Right cardiac atrium (tissue), 5 donors: ENCODE results near the gene ATP9A. TPM values are rescaled to one million over a fixed set of nuclear protein-coding genes. Genes with fewer than 3 reads are reported as not detected.
A peak's percentile ranks its signal among the peaks of the same experiment; 100 is the strongest.
"Not testable (repeated sequence)": the region's sequence is repeated elsewhere in the genome, so short reads cannot be mapped to it uniquely, and the experiment has no call there.

Source experiments
- ATAC-seq, 2 donors: fragments of 200-7000 bp; cut with Tn5 transposase; one replicate each; pipeline versions ENCODE4 v1.8.0 to v1.9.1; 2020; ENCODE audit warnings: moderate library complexity in 2 of 2, mild to moderate bottlenecking in 1 of 2
- DNase-seq, 3 donors: peaks; one replicate each; pipeline ENCODE4 v3.0.0-alpha.2; 2020
- H3K27ac ChIP-seq: one replicate; pipeline ENCODE4 v1.5.1; 2013; ENCODE audit warnings: mild to moderate bottlenecking, low read length, control low read depth, moderate library complexity
- H3K27me3 ChIP-seq: one replicate; pipeline ENCODE4 v1.6.1; 2013; ENCODE audit not compliant: control insufficient read depth, insufficient read depth
- H3K4me1 ChIP-seq: one replicate; pipeline ENCODE4 v1.6.1; 2013; ENCODE audit warnings: low read length; ENCODE audit not compliant: control insufficient read depth, insufficient read depth
- H3K4me3 ChIP-seq: one replicate; pipeline ENCODE4 v1.5.1; 2013; ENCODE audit warnings: low read length, control low read depth
- H3K9me3 ChIP-seq: one replicate; pipeline ENCODE4 v1.6.1; 2013; ENCODE audit warnings: low read length; ENCODE audit not compliant: control insufficient read depth
- WGBS: extraction: QIAGEN DNeasy Blood & Tissue Kit; methylation state at CpG from one replicate; pipeline ENCODE4 v1.1.7; 2013; 5-methylcytosine and 5-hydroxymethylcytosine counted together
- intact Hi-C, 4 donors: fragments of 100-400 bp; cut with DNase I; formaldehyde crosslinking; loops; one replicate each; pipeline versions ENCODE4 v1.11.0 to v1.14.0; 2022 to 2023
- polyA plus RNA-seq: library from polyadenylated mRNA; stranded (reverse); fragments of 200-250 nt; gene quantifications from one replicate; pipeline ENCODE4 v1.2.3, GENCODE V29; 2013
- total RNA-seq, 4 donors: library from RNA; stranded (reverse); fragmentation: NEBNext Ultra II Directional; extraction: Animal tissue kit (Norgen Biotek cat#: 25700); gene quantifications; one replicate each; pipeline ENCODE4 v1.2.1, GENCODE V29; 2021
- donor health status: healthy with polysubstance abuse.
- donor health status: DM: no; HTN: yes; CAD: no.
- donor health status: DM: no; HTN: no; CAD: no.
- donor health status: DM: no; HTN: yes; CAD: no; lungs with severe emphysema.
- donor health status: DM: yes; HTN: yes; CAD: no.

The ATP9A gene
- total and polyA plus RNA-seq, 5 donors = 6.2 to 23.9 (median 19.4) TPM

DNA sequence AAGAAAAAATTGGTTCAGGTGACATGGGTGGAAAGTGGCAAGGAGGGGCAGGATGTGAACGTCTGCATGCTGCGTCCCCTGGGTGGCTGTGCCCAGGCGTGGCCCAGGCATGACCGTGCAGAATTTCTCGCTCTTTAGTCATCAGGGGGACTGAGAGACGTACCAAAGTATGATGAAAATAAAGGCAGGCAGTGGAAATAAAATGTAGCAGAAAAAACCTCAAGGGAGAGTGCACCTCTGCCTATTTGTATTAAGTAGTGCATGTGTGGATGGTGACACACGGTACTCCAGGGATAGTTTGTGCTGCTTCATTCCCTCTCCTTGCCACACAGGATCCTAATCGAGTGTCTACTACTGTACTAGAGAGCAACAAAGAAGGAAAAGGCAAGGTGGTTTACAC lies 81.1 kb downstream of the ATP9A start:
- WGBS = 80% methylated on average over 8 of the region's 8 CpGs
- Histone ChIP-seq H3K9me3 (no peaks in the 10 kb centered on the region), H3K27me3 (no peaks in the 10 kb centered on the region), H3K27ac (no peak overlapping the region), H3K4me1 (no peaks in the 10 kb centered on the region), H3K4me3 (no peak overlapping the region)
- intact Hi-C loops = no loop called here
- DNase-seq (no peak), ATAC-seq (no peak)

- H3K27ac ChIP-seq, H3K27me3 ChIP-seq, H3K4me1 ChIP-seq, ATAC-seq, H3K9me3 ChIP-seq, DNase-seq, H3K4me3 ChIP-seq, intact Hi-C loops: not testable (repeated sequence)
- 80% methylated on average over 2 of the region's 2 CpGs for WGBS
Observed at GRCh38 chr20:51685494-51685893, 82.7 kb downstream of the ATP9A start.

- no peaks in the 10 kb centered on the region for H3K4me1 ChIP-seq
- intact Hi-C loops = no loop called here
- no peak overlapping the region for H3K4me3 ChIP-seq
- H3K27me3 ChIP-seq = no peaks in the 10 kb centered on the region
- 87% methylated on average over 10 of the region's 10 CpGs for WGBS
- ATAC-seq = no peak
- no peaks in the 10 kb centered on the region for H3K9me3 ChIP-seq
- DNase-seq = no peak
- no peak overlapping the region for H3K27ac ChIP-seq
Observed at GRCh38 chr20:51680067-51680749, 88.0 kb downstream of the ATP9A start.

DNA sequence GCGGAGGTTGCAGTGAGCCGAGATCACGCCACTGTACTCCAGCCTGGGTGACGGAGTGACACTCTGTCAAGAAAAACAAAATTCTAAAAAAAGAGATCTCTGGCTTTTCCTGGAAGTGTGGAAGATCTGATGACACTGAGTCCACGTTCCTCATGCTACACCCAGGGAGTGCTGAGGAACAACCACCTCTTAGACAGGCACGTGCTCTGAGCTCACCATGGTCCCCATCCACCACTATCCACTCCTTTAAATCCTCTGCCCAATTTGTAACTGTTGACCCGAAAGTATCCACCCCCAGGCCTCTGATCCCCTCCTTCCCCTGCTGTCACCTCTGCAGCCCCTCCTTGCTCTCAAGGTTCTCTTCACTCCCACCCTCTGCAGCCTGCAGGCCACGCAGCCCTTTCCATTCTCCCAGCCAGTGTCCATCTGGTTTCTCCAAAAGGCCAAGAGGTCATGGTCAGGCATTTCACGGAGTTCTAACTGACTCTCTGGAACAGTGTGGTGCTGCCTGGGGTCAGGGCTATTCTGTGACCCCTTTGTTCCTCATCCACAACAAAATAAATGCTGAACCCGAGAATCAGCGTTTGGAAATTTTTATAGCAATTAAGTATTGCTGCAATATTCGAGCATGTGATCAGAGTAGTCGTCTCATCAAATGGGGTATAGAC lies 88.8 kb downstream of the ATP9A start:
- ATAC-seq (no peak), DNase-seq (no peak)
- intact Hi-C loops = no loop called here
- Histone ChIP-seq H3K27ac (no peak overlapping the region), H3K4me3 (no peak overlapping the region), H3K4me1 (no peaks in the 10 kb centered on the region), H3K27me3 (no peaks in the 10 kb centered on the region), H3K9me3 (no peaks in the 10 kb centered on the region)
- WGBS = 88% methylated on average over 13 of the region's 13 CpGs

DNA sequence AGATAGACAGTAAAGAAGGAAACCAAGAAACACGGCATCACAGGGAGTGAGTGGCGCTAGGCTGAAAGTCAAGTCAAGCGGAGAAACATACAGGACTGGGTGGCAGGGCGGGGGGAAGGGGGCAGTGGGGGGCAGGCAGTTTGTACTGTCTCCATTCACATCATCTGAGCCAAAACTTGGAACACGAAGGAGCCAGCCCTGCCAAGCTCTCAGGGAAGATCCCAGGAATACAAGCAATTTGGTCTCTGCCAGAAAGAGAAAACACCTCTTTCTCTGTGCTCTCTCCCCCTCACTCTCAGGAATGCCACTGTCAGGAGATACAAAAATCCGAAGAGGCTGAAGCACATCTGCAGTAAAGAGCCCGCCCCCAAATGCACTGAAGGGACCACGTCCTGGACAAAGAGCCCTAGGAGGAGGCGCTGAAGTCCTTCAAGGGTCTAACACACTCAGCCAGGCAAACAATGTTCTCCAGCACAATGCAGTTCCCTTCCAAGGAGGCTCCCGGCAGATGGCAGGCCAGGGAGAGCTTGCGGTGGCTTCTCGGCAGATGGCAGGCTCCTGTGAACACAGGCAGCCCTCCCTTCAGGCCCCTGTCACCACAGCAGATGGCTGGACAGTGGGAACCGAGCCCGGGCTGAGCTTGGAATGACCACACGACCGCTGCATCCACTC lies 90.0 kb downstream of the ATP9A start:
- DNase-seq (peak; percentile 37 to 66 (median 61)), ATAC-seq (peak; percentile 55 to 60)
- 59% methylated on average over 16 of the region's 16 CpGs for WGBS
- Histone ChIP-seq H3K4me1 (no peaks in the 10 kb centered on the region), H3K4me3 (no peak overlapping the region), H3K9me3 (no peaks in the 10 kb centered on the region), H3K27me3 (no peaks in the 10 kb centered on the region), H3K27ac (no peak overlapping the region)
- intact Hi-C loops = no loop called here

GRCh38 chr20:51668947-51669346 lies 99.2 kb downstream of the ATP9A start:
- no peak overlapping the region for H3K4me3 ChIP-seq
- ATAC-seq (no peak), DNase-seq (no peak)
- intact Hi-C loops = no loop called here
- no peak overlapping the region for H3K27ac ChIP-seq
- 82% methylated on average over 7 of the region's 7 CpGs for WGBS
- no peaks in the 10 kb centered on the region for H3K9me3 ChIP-seq
- no peaks in the 10 kb centered on the region for H3K27me3 ChIP-seq
- no peaks in the 10 kb centered on the region for H3K4me1 ChIP-seq

DNA sequence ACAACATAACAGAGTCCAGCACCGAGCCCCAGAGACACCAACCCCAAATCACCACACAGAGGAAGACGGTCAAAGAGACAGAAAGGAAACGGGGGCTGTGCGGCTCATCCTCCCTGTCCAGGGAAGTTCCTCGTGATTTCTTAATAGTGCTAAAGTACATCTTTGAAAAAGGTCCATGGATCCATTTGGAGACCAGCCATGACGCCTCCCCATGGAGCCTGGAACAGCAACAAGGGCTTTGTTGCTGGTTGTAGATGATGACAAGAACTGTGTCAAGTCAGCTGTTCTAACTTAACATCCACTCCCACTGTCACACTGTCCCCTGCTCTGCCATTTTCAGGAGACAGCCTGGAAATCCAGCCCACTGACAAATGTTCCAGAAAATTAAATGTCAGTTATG lies 99.7 kb downstream of the ATP9A start:
- Histone ChIP-seq H3K9me3 (no peaks in the 10 kb centered on the region), H3K4me3 (no peak overlapping the region), H3K4me1 (no peaks in the 10 kb centered on the region), H3K27ac (no peak overlapping the region), H3K27me3 (no peaks in the 10 kb centered on the region)
- DNase-seq = no peak
- WGBS = 80% methylated on average over 6 of the region's 6 CpGs
- ATAC-seq = no peak
- intact Hi-C loops = no loop called here

DNA sequence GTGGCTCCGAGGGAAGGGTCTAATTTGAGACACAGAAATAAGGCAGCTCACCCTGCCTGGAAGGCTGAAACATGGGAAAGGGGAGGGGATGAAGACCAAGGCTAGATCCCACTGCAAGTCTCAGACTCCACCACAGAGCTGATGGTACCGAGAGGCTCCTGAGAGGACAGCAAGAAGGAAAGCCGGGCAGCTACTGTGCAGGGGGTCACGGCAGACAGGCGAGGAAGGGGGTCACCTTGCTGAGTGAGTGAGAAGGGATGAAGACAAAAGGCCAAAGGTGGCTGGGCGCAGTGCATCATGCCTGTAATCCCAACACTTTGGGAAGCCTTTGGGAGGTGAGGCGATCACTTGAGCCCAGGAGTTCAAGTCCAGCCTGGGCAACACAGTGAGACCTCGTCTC lies 100.7 kb downstream of the ATP9A start:
- H3K4me3 ChIP-seq = no peak overlapping the region
- no peaks in the 10 kb centered on the region for H3K4me1 ChIP-seq
- H3K9me3 ChIP-seq = no peaks in the 10 kb centered on the region
- DNase-seq (no peak), ATAC-seq (no peak)
- intact Hi-C loops = no loop called here
- no peaks in the 10 kb centered on the region for H3K27me3 ChIP-seq
- H3K27ac ChIP-seq = no peak overlapping the region
- 92% methylated on average over 8 of the region's 8 CpGs for WGBS

GRCh38 chr20:51667002-51667408 lies 101.2 kb downstream of the ATP9A start:
- H3K27ac ChIP-seq = no peak overlapping the region
- intact Hi-C loops = no loop called here
- no peaks in the 10 kb centered on the region for H3K9me3 ChIP-seq
- ATAC-seq (no peak), DNase-seq (no peak)
- H3K4me1 ChIP-seq = no peaks in the 10 kb centered on the region
- H3K27me3 ChIP-seq = no peaks in the 10 kb centered on the region
- WGBS = 80% methylated on average over 8 of the region's 8 CpGs
- no peak overlapping the region for H3K4me3 ChIP-seq

DNA sequence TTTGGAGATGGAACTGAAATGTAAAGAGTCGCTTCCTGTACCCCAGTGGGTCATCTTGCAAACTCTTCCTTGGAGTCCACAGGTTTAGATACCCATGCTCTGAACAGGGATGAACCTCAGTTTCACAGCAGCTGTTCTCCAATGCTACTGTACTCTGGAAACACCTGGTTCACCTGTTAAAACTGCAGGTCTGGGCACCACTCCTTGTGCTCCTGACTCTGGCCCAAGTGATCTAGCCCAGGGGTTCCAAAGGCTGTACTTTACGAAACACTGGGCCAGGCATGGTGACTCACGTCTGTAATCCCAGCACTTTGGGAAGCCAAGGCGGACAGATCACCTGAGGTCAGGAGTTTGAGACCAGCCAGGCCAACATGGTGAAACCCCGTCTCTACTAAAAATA lies 102.1 kb downstream of the ATP9A start:
- H3K9me3 ChIP-seq = no peaks in the 10 kb centered on the region
- 92% methylated on average over 5 of the region's 5 CpGs for WGBS
- DNase-seq = no peak
- no peaks in the 10 kb centered on the region for H3K27me3 ChIP-seq
- intact Hi-C loops = no loop called here
- H3K4me1 ChIP-seq = no peaks in the 10 kb centered on the region
- H3K4me3 ChIP-seq = no peak overlapping the region
- no peak for ATAC-seq
- no peak overlapping the region for H3K27ac ChIP-seq

DNA sequence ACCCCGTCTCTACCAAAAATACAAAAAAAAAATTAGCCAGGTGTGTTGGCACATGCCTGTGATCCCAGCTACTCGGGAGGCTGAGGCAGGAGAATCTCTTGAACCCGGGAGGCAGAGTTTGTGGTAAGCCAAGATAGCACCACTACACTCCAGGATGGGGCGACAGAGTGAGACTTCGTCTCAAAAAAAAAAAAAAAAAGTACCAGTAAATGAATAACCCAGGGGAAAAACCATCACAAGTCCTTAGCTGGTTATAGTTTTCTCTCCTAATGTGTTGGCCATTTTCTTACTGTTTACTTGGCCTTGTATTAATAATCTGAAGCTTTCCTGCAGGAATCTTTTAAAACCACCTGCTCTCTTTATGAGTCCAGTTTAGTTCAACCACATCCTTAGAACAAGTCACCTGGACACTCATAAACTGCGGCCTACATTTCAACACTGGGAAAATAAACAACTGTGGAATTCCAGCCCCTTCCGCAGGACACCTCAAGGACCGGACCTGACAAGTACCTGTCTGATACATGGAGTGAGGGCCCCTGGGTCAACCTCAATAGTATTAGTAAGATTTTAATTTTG lies 102.6 kb downstream of the ATP9A start:
- no peak for DNase-seq
- intact Hi-C loops = no loop called here
- Histone ChIP-seq H3K9me3 (no peaks in the 10 kb centered on the region), H3K4me1 (no peaks in the 10 kb centered on the region), H3K27me3 (no peaks in the 10 kb centered on the region), H3K27ac (no peak overlapping the region), H3K4me3 (no peak overlapping the region)
- no peak for ATAC-seq
- WGBS = 94% methylated on average over 8 of the region's 8 CpGs
